NCI-H1436 treated with DMSO at 0.1 percent for 48 hours (cell line): ENCODE measurements around the gene NTRK2.

Experiments
- DNase-seq: peaks from one replicate; lab custom pipeline; 2025; lab: John Stamatoyannopoulos, UW

NTRK2 gene

GRCh38 chr9:84681516-84682285, 12.2 kb downstream of the NTRK2 start:
- DNase-seq, result no peak

GRCh38 chr9:84686068-84686467, 16.5 kb downstream of the NTRK2 start:
- no peak for DNase-seq

GRCh38 chr9:84688956-84689355, 19.4 kb downstream of the NTRK2 start:
- no peak for DNase-seq

GRCh38 chr9:84691634-84692033, 22.1 kb downstream of the NTRK2 start:
- DNase-seq, result no peak

DNA sequence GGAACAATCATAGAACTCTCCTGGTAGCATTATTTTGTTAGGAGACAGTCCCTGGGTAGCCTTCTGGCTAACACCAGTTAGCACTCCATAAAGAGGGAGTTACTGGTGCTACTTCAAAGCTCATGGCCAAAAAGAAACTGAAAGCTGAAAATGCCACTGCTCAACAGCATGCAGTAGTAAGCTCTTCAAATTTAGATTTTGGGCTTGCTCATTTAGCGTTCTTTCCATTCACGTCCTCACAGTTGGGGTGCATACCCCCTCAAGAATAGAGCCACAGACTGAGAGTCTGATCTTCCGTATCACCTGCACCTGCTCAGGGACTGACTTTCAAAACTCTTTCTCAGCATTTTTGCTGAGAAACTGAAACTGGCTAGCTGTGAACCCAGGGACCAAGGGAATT, 24.7 kb downstream of the NTRK2 start:
- DNase-seq, result no peak

- DNase-seq, result no peak
Observed at GRCh38 chr9:84697042-84697441, 27.5 kb downstream of the NTRK2 start.

DNA sequence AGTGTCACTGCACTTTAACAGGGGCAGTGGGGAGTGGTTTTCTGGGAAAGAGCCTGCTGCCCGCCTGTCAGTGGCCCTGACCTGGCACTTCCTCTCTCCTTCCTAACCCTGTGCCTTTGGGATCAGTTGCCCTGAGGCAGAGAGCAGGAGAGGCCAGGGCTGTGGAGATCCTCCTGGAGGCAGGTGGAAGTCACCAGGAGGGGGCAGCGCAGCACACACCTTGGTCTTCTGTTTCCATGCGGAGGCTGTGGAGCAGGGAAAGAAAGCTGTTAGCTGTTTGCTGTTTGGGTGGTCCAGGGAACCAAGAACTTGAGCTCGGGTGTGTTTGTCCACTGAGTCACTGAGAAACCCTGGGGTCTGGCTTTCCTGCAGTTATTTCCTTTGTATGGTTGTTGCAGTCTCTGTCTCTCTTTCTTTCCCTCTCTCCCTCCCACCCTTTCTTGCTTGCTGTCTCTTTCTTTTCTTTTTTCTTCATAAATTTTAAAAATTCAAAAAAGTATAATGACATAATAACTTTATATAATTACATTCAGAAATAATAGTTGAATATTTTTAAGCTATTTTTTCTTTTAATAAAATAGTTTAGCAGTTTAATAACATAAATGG, 28.1 kb downstream of the NTRK2 start:
- no peak for DNase-seq

- DNase-seq, result no peak
Observed at GRCh38 chr9:84698323-84698722, 28.8 kb downstream of the NTRK2 start.

DNA sequence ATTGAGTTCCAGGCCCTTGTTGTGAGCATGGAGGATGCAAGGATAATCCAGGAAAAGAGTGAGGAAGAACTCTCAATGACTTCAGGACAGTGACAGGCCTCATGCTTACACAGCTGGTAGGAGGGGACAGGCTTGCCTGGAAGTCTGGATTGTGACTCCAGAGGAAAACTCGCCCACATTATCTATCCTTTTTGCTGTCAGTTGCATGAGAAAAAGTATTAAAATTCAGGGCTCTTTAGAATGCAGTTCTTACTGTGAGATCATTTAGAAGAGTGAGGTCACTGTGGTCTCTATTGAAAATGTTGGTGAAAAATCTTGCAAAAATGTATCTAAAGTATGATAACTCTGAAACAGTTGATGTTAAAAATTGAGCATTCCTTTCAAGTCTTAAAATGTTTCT, 30.5 kb downstream of the NTRK2 start:
- no peak for DNase-seq

- DNase-seq, result no peak
Observed at GRCh38 chr9:84701801-84702200, 32.3 kb downstream of the NTRK2 start.

- DNase-seq, result no peak
Observed at GRCh38 chr9:84702471-84702870, 32.9 kb downstream of the NTRK2 start.

DNA sequence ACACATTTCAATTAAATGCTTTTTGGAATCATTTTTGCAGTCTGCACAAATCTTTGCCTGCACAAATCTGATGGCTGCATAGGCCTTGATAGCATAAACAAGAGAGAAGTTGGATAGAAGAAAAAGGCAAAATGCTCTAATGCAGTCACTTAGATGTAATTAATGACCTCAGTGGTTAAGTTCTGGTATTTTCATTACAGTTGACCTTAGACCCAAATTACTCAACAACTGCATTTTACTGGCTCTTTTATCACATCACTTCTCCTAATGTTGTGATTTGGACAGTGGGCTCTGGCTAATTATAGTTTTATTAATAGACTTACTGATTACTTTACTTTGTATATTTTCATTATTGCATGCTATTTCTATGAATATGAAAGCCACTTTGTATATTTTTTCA, 34.3 kb downstream of the NTRK2 start:
- no peak for DNase-seq

GRCh38 chr9:84705128-84705527, 35.6 kb downstream of the NTRK2 start:
- no peak for DNase-seq

DNA sequence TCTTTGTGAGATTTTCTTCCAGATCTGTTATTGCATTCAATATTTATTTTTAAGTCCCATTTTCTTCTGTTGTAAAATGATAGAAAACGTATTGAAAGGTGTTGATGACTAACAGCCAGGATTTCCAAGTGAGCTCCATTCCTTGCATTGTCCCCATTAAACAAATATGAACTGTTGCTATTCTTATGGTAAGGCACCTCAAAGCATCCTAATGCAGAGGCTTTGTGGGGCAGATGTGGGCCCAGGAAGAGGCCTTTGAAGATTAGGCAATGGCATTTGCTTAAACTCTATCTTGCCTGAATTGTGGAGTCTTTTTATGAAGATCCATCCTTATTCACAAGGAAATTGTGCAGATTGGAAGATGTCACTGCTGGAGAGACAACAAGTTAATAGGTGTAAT, 38.9 kb downstream of the NTRK2 start:
- no peak for DNase-seq

GRCh38 chr9:84709056-84709455, 39.5 kb downstream of the NTRK2 start:
- DNase-seq, result no peak

GRCh38 chr9:84710701-84711397, 41.3 kb downstream of the NTRK2 start:
- no peak for DNase-seq

GRCh38 chr9:84711398-84711777, 41.9 kb downstream of the NTRK2 start:
- DNase-seq, result no peak

DNA sequence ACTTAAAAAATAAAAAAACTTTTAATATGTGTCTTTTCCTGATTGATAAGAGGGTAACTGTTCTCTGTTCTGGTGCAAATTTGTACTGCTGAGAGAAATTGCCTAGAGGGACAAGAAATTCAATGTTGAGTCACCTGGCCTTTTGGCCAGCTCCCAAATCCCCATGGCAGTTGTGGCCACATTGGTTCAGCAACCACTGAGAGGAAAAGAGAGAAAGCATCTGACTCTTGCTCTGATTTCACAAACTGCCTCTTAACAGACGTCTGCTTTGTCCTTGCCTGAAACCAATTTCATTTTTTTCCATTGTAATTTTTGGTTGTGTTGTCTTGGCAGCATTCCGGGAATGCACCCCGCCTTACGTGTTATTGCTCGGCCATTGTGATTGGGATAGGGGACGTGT, 42.4 kb downstream of the NTRK2 start:
- no peak for DNase-seq

- no peak for DNase-seq
Observed at GRCh38 chr9:84716217-84716616, 46.7 kb downstream of the NTRK2 start.

- DNase-seq, result no peak
Observed at GRCh38 chr9:84718476-84718875, 48.9 kb downstream of the NTRK2 start.

DNA sequence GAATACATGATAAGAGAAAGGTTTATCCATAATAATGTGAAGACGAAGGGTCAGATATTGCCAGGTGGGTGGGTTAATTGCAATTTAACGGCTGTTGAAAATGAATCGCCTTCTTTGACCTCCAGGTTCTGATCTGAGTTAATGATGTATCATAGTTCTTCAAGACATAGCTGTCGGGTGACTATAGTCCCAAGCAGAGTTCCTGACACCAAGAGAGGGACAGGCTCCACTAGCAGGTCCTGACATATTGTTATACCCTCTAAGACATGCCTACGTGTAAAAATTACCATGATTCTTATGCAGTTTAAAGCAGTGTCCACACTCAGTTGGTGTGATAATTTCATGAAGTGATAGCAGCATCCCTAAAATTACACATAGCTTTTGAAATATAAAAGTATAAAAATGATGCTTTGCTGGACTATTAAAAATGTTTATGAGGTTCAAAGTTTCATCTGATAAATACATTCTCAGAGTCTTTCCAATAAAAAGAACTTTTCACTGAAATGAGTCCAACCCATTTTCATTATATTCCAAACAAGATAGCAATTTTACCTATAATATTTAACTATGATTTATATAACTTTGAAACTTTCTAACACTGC, 53.0 kb downstream of the NTRK2 start:
- no peak for DNase-seq

- DNase-seq, result no peak
Observed at GRCh38 chr9:84723426-84723825, 53.9 kb downstream of the NTRK2 start.

DNA sequence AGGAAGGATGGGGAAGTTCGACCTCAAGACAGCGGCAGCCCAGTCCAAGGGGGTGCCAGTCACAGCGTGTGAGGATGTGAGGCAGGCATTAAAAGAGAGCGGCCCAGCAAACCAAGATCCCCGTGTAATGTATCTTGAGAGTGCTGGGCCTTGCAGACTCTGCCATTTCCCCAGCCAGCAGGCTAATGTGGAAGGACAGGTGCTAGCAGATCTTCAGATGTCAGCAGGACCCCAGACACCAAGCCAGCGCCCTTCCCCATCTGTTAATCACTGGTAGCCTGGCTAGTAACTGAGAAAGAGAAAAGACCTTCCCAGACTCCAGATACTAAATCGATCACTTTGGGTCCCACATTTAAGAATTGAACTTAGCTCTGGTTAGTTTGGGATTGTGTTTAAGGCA, 62.2 kb downstream of the NTRK2 start:
- no peak for DNase-seq
